C4-2B (cell line): Measurements from ENCODE around the gene ATRNL1.

Experiments
- ZFX ChIP-seq: fragments of 450-650 bp; IDR thresholded peaks from 2 replicates; pipeline ENCODE4 v1.6.1; 2017
- TF ChIP-seq, protein P1 (sequence below): fragments of 450-650 bp; conservative IDR thresholded peaks from 2 replicates; pipeline ENCODE4 v1.5.1; 2017; ENCODE audit warnings: mild to moderate bottlenecking

DNA sequence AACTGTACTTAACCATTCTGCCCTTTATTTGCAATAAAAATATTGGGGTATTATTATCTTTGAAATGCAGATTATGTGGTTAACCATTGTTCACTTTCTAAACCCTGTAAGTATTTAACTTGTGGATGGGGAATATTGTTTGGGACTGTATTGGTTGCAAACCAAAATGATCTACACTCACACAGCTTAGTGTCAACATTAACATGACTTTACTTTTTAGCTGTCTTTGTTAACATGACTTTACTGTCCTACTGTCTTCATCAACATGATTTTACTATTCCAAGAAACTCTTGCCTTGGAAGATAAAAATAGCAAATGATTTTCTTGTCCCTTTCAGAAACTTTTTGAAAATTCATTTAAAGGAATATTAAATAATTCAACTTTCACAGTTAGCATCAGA lies 708.3 kb downstream of the ATRNL1 start:
- TF ChIP-seq, protein P1, sequence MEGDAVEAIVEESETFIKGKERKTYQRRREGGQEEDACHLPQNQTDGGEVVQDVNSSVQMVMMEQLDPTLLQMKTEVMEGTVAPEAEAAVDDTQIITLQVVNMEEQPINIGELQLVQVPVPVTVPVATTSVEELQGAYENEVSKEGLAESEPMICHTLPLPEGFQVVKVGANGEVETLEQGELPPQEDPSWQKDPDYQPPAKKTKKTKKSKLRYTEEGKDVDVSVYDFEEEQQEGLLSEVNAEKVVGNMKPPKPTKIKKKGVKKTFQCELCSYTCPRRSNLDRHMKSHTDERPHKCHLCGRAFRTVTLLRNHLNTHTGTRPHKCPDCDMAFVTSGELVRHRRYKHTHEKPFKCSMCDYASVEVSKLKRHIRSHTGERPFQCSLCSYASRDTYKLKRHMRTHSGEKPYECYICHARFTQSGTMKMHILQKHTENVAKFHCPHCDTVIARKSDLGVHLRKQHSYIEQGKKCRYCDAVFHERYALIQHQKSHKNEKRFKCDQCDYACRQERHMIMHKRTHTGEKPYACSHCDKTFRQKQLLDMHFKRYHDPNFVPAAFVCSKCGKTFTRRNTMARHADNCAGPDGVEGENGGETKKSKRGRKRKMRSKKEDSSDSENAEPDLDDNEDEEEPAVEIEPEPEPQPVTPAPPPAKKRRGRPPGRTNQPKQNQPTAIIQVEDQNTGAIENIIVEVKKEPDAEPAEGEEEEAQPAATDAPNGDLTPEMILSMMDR, result no peak
- no peak for TF ChIP-seq ZFX
